Pancreas (tissue), 10 donors: ENCODE data around the gene GLIPR1L2. TPM values are rescaled to one million over a fixed set of nuclear protein-coding genes. Genes with fewer than 3 reads are reported as not detected.
"Not testable (repeated sequence)": the region's sequence is repeated elsewhere in the genome, so short reads cannot be mapped to it uniquely, and the experiment has no call there.

Experiments
- ATAC-seq, 4 donors: fragments of 200-7000 bp; cut with Tn5 transposase; one replicate each; pipeline versions ENCODE4 v1.8.0 to v1.9.1; 2020; ENCODE audit warnings: mild to moderate bottlenecking in 4 of 4, moderate library complexity in 4 of 4
- DNase-seq, 6 donors: peaks; one replicate each; pipeline ENCODE4 v3.0.0-alpha.2; 2020
- FAIRE-seq: peaks from 2 replicates; lab custom pipeline; 2012; peaks lifted over from hg19 to GRCh38; lab: Jason Lieb, UNC
- H3K27ac ChIP-seq, 4 donors: fragments of 200-600 bp; sonication (generic); 1 replicate in 3 of 4; 2 replicates in 1 of 4; pipeline versions ENCODE4 v1.5.0 to v1.8.0; 2020
- H3K27me3 ChIP-seq, 4 donors: fragments of 200-600 bp; one replicate each; pipeline ENCODE4 v1.8.0; 2021
- H3K36me3 ChIP-seq, 3 donors: fragments of 200-600 bp; sonication (generic) in 1 of 3; one replicate each; pipeline versions ENCODE4 v1.5.0 to v1.8.0; 2020 to 2021
- H3K4me1 ChIP-seq, 3 donors: fragments of 200-600 bp; one replicate each; pipeline ENCODE4 v1.8.0; 2021
- H3K4me3 ChIP-seq, 4 donors: fragments of 200-600 bp; sonication (generic) in 2 of 4; one replicate each; pipeline versions ENCODE4 v1.5.0 to v1.8.0; 2020 to 2021
- H3K9me3 ChIP-seq, 4 donors: fragments of 200-600 bp; one replicate each; pipeline ENCODE4 v1.8.0; 2021
- CTCF ChIP-seq, 4 donors: fragments of 200-600 bp; sonication (generic) in 3 of 4; IDR thresholded peaks; one replicate each; pipeline versions ENCODE4 v1.5.0 to v1.8.0; 2021; ENCODE audit warnings: antibody characterized with exemption in 4 of 4
- WGBS, 2 donors: extraction: QIAGEN DNeasy Blood & Tissue Kit; methylation state at CpG; one replicate each; pipeline ENCODE4 v1.1.7; 2013; 5-methylcytosine and 5-hydroxymethylcytosine counted together
- intact Hi-C, 3 donors: fragments of 100-400 bp; cut with DNase I; formaldehyde crosslinking; loops; one replicate each; pipeline versions ENCODE4 v1.11.1 to v1.14.2; 2022
- polyA plus RNA-seq, 2 donors: library from polyadenylated mRNA; stranded (reverse); fragments of 200-250 nt; gene quantifications; one replicate each; pipeline ENCODE4 v1.2.3, GENCODE V29; 2013
- total RNA-seq, 6 donors: library from RNA; stranded (reverse); fragmentation: NEBNext Ultra II Directional in 4 of 6; extraction: Animal tissue kit (Norgen Biotek cat#: 25700) in 4 of 6; gene quantifications; one replicate each; pipeline versions ENCODE4 v1.2.1 to v1.2.4, GENCODE V29; 2021 to 2023
- donor health status: healthy with polysubstance abuse.
- donor health status: DM: no; HTN: no; CAD: no; lungs with moderate emphysema.
- donor health status: DM: no; HTN: no; CAD: no.
- donor health status: control.
- donor health status: control.
- donor health status: Bipolar disorder and iron deficiency.
- donor health status: DM: yes; HTN: yes; CAD: no.
- donor health status: DM: no; HTN: no; CAD: no.
- donor health status: DM: no; HTN: no; CAD: no.
- donor health status: DM: yes; HTN: yes; CAD: no.

Gene GLIPR1L2
- total RNA-seq (1 to 10 TPM in 2 of 6 donors, under 1 TPM in 3, not detected in 1; 0.35 to 1.2 (median 0.58) TPM), polyA plus RNA-seq (under 1 TPM; 0.33 to 0.46 TPM)

DNA sequence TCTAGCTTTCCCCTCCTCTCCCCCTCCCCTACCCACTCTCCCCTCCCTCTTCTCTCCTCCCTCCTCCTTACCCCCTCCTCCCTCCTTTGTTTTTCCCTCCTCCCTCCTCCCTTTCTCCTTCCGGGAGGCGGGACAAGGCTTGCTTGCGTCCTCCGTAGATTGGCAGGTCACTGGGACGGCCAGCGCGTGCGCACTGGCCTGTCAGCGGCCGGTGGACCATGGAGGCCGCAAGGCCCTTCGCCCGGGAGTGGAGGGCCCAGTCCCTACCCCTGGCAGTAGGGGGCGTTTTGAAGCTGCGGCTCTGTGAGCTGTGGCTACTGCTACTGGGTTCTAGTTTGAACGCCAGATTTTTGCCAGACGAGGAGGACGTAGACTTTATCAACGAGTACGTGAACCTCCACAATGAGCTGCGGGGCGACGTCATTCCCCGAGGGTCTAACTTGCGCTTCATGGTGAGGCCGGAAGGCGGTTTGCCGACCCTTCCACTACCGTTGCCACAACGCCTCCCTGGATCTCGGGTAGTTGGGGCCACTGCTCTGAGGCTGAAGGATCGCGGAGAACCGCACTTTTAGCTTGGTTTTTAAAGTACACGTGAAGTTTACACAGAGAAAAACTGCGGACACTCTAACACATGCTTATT is at the start of gene GLIPR1L2:
TSS of gene GLIPR1L2 (plus strand) at position 191 of the 640 bp plus-strand sequence. CDS start at position 219, 28 bp downstream.
- FAIRE-seq (no peak), DNase-seq (peak; percentile 95 to 98 (median 96)), ATAC-seq (peak; percentile 99 to 100 (median 100))
- Histone ChIP-seq H3K4me3 (peak within 1 kb of the TSS; percentile 24 to 60 (median 46)), H3K27ac (peak within 1 kb of the TSS; percentile 67 to 88 (median 82)), H3K4me1 (peaks cover 0 to 14% (median 4%) of the 10 kb centered on the region in 3 donors), H3K27me3 (peaks cover 0 to 4% (median 0%) of the 10 kb centered on the region in 4 donors), H3K9me3 (no peaks in the 10 kb centered on the region), H3K36me3 (no peaks in the 10 kb centered on the region)
- WGBS, 2 donors, result 3 to 5% methylated on average over 36 of the region's 36 CpGs
- intact Hi-C loops, result no loop called here
- peak; percentile 72 to 91 (median 82) for TF ChIP-seq CTCF (IDR thresholded peaks at IDR 0.05)

- Histone ChIP-seq H3K27me3 (no peaks in the 10 kb centered on the region), H3K4me1 (no peaks in the 10 kb centered on the region), H3K4me3 (no peak overlapping the region), H3K9me3 (no peaks in the 10 kb centered on the region), H3K27ac (no peak overlapping the region), H3K36me3 (no peaks in the 10 kb centered on the region)
- DNase-seq (no peak), ATAC-seq (no peak), FAIRE-seq (no peak)
- intact Hi-C loops, result no loop called here
- no peak for TF ChIP-seq CTCF (IDR thresholded peaks at IDR 0.05)
- WGBS, 2 donors, result 94 to 95% methylated on average over 5 of the region's 5 CpGs
Observed at GRCh38 chr12:75341873-75342272, 49.0 kb upstream of the GLIPR1L2 start.

- H3K4me3 ChIP-seq, result no peak overlapping the region
- no peak for ATAC-seq
- no peaks in the 10 kb centered on the region for H3K27me3 ChIP-seq
- no peak for FAIRE-seq
- H3K9me3 ChIP-seq, result no peaks in the 10 kb centered on the region
- H3K36me3 ChIP-seq, result no peaks in the 10 kb centered on the region
- no peak overlapping the region for H3K27ac ChIP-seq
- TF ChIP-seq CTCF (IDR thresholded peaks at IDR 0.05), result no peak
- DNase-seq, result no peak
- no peaks in the 10 kb centered on the region for H3K4me1 ChIP-seq
- intact Hi-C loops, result no loop called here
- WGBS, 2 donors, result 80 to 86% methylated on average over 2 of the region's 2 CpGs
Observed at GRCh38 chr12:75345531-75345930, 45.4 kb upstream of the GLIPR1L2 start.

GRCh38 chr12:75346215-75346614 is 44.7 kb upstream of the GLIPR1L2 start:
- intact Hi-C loops, H3K27ac ChIP-seq, FAIRE-seq, H3K27me3 ChIP-seq, ATAC-seq, H3K4me1 ChIP-seq, H3K9me3 ChIP-seq, DNase-seq, H3K4me3 ChIP-seq, H3K36me3 ChIP-seq: not testable (repeated sequence)
- 94 to 96% methylated on average over 6 of the region's 6 CpGs for WGBS, 2 donors

GRCh38 chr12:75349946-75350345 is 40.9 kb upstream of the GLIPR1L2 start:
- Histone ChIP-seq H3K4me3 (no peak overlapping the region), H3K27ac (no peak overlapping the region), H3K27me3 (no peaks in the 10 kb centered on the region), H3K36me3 (no peaks in the 10 kb centered on the region), H3K4me1 (no peaks in the 10 kb centered on the region), H3K9me3 (no peaks in the 10 kb centered on the region)
- no peak for FAIRE-seq
- intact Hi-C loops, result no loop called here
- DNase-seq, result peak in 1 of 6 donors; percentile 20
- 90 to 91% methylated on average over 4 of the region's 4 CpGs for WGBS, 2 donors
- TF ChIP-seq CTCF (IDR thresholded peaks at IDR 0.05), result no peak
- ATAC-seq, result no peak
